A549 treated with CpdA at 1 μM for 4 hours (cell line): Measurements from ENCODE around the gene TRMT10A. TPM values are rescaled to one million over a fixed set of nuclear protein-coding genes. Genes with fewer than 3 reads are reported as not detected.

Experiments
- total RNA-seq: library from RNA; stranded (reverse); fragments of 200-300 nt; extraction: Qiagen RNA extraction; gene quantifications from 5 replicates; pipeline ENCODE4 v1.2.3, GENCODE V29; 2022; ENCODE audit warnings: low read depth

TRMT10A gene
- 4.1 to 6.6 TPM (median 4.7 TPM) in 5 replicates for total RNA-seq

GRCh38 chr4:99563310-99564186, at the start of gene TRMT10A:
Gene TRMT10A, minus strand, starts transcription at chr4:99564039. Its CDS starts 4,701 bp downstream, at chr4:99559338.

GRCh38 chr4:99574530-99575324, 10.9 kb upstream of the TRMT10A start, which contains the start of gene MTTP:
Gene MTTP, plus strand, starts transcription at chr4:99574824. Its CDS starts 86 bp downstream, at chr4:99574910.

GRCh38 chr4:99510721-99511120, 53.1 kb downstream of the TRMT10A start, which contains the start of gene C4orf17:
Gene C4orf17, plus strand, starts transcription at chr4:99511021. Its CDS starts 2,061 bp downstream, at chr4:99513082.

Other genes with a start within 250 kb of the TRMT10A start
- gene ADH1B, start 242.6 kb downstream of the TRMT10A start, total RNA-seq: not detected in 5 replicates
- gene ADH1C, start 211.3 kb downstream of the TRMT10A start, total RNA-seq: not detected in 5 replicates
- gene ADH7, start 128.7 kb downstream of the TRMT10A start, total RNA-seq: not detected in 5 replicates
- not detected in 5 replicates for gene C4orf17, start 53.0 kb downstream of the TRMT10A start, total RNA-seq
- gene MTTP, start 10.8 kb upstream of the TRMT10A start, total RNA-seq: 0.06 TPM in 1 of 5 replicates, not detected in the others
- gene C4orf54, start 93.8 kb upstream of the TRMT10A start, total RNA-seq: not detected in 5 replicates